GM12873 (cell line): Measurements from ENCODE around the gene PDLIM3.

Experiments used
- CTCF ChIP-seq: IDR thresholded peaks from 2 replicates; pipeline ENCODE4 v1.5.1; 2012; ENCODE audit warnings: low read depth, mild to moderate bottlenecking, moderate library complexity, low read length, control low read depth; ENCODE audit not compliant: insufficient read depth; ENCODE audit errors: missing control alignments

Gene PDLIM3

DNA sequence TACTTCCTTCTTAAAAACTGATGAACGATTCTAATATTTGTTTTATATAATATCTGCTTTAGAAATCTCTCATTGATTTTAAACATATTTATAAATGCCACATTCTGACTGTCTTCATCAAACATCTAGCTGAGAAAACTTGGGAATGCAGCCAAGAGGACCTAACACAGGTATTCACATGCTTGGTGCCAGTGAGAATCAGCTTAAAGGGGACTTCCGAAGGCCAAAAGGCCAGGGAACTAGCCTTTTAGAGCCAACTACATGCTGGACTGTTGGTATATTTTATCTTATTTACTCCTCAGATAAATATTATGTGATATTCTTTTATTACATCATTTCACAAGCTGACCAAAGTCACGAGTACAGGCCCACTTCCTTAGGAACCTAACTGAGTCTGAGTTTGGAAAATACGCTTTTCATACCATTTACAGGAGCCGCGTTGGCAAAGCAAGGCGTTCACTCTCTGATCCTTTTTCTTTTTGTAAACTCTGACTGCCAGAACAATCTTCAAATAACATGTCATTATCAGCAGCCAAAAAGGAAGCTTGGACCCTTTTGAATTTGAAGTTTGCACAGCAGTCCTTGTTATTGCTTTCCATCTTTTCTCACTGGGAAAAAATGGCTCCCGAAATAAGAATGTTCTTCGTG is 41.1 kb upstream of the PDLIM3 start:
- TF ChIP-seq CTCF, result no peak

DNA sequence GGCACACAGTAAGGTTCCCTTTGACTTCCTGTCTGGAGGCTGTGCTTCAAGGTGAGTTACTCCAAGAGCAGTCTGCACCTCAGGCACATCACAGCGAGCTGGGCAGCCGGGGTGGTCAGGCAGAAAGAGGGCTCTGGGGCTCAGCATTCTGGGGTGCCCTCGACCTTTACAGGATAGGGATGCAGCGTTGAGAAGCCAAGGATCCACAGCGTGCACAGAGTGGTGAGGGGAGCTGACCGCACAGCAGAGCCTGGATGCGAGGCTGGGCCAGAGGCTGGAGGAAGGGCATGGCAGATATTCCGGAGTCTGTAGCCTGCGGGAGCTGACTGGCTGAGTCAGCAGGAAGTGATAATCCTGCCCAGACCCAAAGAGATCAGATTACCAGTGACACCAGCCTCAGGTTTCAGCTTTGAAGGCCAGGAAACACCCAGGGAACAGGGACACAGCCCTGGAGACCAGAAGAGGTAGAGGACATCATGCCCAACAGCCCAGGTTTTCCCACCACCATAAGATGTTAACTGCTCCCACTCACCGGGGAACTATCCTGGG is 38.4 kb upstream of the PDLIM3 start:
- no peak for TF ChIP-seq CTCF

DNA sequence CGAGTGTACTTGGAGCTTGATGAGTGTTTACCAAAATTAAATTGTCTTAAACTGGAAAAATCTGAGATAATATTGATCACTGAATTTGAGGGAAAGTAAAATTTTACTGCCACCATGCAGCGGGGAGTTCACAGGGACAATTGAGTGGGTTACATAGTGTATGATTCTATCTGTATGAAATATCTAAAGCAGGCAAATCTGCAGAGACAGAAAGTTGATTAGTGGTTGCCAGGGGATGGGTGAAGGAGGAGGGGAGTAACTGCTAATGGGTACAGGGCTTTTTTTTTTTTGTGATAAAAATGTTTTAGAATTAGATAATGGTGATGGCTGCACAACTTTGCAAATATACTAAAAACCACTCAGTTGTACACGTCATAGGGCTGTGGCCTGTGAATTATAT is 35.4 kb upstream of the PDLIM3 start:
- TF ChIP-seq CTCF, result no peak

DNA sequence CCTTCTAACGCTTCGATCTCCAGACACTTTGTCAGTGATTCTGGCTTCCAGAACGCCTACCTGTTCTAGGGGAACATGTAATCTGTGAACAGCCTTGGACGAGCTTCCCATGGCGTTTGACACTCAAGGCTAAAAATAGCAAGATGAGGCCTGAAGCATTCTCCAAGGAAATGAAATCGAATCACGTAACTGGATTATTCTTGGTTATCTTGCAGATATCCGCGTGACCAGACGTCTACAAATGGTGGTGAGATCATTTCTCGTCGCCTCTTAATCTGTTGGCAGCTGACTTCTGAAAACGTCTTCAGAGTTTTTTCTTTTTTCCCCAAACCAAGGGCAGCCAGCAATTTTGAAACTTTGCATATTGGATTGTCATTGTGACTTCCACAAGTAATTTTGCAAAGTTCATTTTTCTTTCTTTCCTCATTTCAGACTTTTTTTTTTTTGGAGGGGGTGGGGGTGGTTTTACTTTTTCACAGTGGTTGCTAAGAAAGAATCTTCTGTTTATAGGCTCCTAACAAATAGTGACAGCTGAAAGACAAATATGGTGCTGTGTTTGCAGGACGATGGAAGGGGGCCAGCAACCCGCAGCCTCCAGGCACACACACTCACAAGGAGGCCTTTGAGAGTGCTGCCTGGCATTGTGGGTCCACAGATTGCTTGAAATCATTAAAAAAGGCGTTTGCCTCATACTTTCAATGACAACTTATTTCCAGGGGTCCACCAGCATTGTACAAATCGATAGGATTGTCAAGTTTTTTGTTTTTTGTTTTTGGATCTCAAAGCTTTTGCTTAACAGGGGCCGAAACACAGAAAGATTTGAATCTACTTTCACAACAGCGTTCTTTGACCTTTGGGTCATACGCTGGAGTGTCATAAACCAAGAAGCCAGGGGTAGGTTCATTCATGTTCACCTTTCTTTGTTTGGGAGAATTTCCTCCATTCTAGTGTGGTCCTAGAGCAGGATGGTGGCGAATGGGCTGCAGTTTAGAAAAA is 32.4 kb upstream of the PDLIM3 start:
- TF ChIP-seq CTCF, result no peak

DNA sequence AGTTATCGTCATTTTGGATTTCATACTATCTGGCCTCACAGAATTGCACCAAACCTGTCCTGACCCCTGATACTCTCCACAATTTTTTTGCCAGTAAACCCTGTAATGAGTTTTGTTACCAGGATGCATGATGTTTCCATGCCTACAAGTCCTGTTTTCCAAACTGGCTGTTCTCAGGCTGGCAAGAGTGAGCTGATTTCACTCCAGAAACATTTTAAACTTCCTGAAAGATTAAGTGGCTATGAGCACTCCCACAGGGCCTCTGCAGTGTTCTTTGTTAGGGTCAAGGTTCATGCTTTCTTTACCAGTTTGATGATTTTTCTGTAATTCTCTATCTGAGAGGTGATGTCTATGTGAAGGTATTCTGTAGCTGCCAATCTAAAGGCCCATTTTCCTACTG is 31.7 kb upstream of the PDLIM3 start:
- TF ChIP-seq CTCF, result no peak

DNA sequence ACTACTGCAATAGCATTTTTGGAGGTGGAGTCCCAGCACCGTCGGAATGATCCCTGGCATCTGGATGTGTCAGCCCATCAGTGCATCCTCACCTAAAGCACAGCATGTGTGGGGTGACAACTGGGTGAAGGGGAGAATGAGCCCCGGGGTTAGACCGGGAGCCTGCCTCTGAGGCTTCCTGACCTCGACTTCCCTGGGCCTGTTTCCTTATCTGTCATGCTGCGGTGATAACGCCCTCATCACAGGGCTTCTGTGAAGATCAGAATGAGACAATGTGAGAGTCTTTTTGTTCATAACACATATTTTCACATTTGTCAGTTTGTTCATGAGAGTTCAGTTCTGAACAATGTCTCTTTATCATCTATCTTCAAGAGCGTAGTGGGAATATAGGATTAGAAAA is 31.1 kb upstream of the PDLIM3 start:
- TF ChIP-seq CTCF, result no peak

- no peak for TF ChIP-seq CTCF
These were observed 30.4 kb upstream of the PDLIM3 start for GRCh38 chr4:185565696-185566095.
